Neutrophil (primary cell): ENCODE results near the gene AGGF1.

Experiments used
- H3K27ac ChIP-seq: fragments of 200-600 bp; sonication (generic); 2 replicates; pipeline ENCODE4 v1.5.1; 2016; ENCODE audit warnings: mild to moderate bottlenecking, moderate library complexity
- H3K27me3 ChIP-seq: fragments of 200-600 bp; sonication (generic); 2 replicates; pipeline ENCODE4 v1.6.0; 2016; ENCODE audit warnings: mild to moderate bottlenecking
- H3K36me3 ChIP-seq: fragments of 200-600 bp; sonication (generic); 2 replicates; pipeline ENCODE4 v1.5.1; 2017
- H3K4me1 ChIP-seq, 2 experiments: fragments of 200-600 bp in 1 of 2; sonication (generic) in 1 of 2; 1 replicate in 1 of 2; 2 replicates in 1 of 2; pipeline versions ENCODE4 v1.5.1 to v1.6.1; 2013 to 2016; ENCODE audit warnings: low read depth in 1 of 2, low read length in 1 of 2, mild to moderate bottlenecking in 1 of 2, moderate library complexity in 1 of 2; ENCODE audit not compliant: control insufficient read depth in 1 of 2, insufficient read depth in 1 of 2
- H3K4me3 ChIP-seq, 2 experiments: fragments of 200-600 bp in 1 of 2; sonication (generic) in 1 of 2; 1 replicate in 1 of 2; 2 replicates in 1 of 2; pipeline ENCODE4 v1.5.1; 2013 to 2016; ENCODE audit warnings: low read depth in 1 of 2, low read length in 1 of 2, mild to moderate bottlenecking in 1 of 2, moderate library complexity in 1 of 2
- H3K9me3 ChIP-seq: fragments of 200-600 bp; sonication (generic); 2 replicates; pipeline ENCODE4 v1.5.1; 2016
- TF ChIP-seq, protein P1 (sequence below): fragments of 200-600 bp; sonication (generic); IDR thresholded peaks from 2 replicates; pipeline ENCODE4 v1.5.1; 2016; ENCODE audit warnings: antibody characterized with exemption

Gene AGGF1

DNA sequence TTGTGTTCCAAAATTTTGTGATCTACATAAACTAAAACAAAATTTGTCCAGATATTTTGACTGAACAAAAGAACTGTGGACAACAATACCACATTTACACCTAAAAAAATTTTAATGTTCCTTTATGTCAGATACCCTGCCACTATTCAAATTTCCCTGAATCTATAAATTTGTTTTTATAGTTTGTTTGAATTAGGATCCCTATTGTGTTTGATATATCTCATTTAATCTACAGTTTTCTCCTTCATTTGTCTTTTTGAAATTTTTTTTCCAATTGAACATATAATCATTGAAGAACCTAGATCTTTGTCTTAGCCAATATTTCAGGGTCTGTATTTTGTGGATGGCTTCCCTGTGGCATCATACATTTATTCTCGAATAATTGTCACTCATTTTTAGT is 5.7 kb downstream of the AGGF1 start:
- Histone ChIP-seq H3K4me3 (no peak overlapping the region), H3K4me1 (peaks cover 8% of the 10 kb centered on the region in 2 experiments), H3K27ac (no peak overlapping the region), H3K36me3 (peaks cover 65% of the 10 kb centered on the region), H3K9me3 (no peaks in the 10 kb centered on the region), H3K27me3 (no peaks in the 10 kb centered on the region)
- TF ChIP-seq, protein P1, sequence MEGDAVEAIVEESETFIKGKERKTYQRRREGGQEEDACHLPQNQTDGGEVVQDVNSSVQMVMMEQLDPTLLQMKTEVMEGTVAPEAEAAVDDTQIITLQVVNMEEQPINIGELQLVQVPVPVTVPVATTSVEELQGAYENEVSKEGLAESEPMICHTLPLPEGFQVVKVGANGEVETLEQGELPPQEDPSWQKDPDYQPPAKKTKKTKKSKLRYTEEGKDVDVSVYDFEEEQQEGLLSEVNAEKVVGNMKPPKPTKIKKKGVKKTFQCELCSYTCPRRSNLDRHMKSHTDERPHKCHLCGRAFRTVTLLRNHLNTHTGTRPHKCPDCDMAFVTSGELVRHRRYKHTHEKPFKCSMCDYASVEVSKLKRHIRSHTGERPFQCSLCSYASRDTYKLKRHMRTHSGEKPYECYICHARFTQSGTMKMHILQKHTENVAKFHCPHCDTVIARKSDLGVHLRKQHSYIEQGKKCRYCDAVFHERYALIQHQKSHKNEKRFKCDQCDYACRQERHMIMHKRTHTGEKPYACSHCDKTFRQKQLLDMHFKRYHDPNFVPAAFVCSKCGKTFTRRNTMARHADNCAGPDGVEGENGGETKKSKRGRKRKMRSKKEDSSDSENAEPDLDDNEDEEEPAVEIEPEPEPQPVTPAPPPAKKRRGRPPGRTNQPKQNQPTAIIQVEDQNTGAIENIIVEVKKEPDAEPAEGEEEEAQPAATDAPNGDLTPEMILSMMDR, result no peak

DNA sequence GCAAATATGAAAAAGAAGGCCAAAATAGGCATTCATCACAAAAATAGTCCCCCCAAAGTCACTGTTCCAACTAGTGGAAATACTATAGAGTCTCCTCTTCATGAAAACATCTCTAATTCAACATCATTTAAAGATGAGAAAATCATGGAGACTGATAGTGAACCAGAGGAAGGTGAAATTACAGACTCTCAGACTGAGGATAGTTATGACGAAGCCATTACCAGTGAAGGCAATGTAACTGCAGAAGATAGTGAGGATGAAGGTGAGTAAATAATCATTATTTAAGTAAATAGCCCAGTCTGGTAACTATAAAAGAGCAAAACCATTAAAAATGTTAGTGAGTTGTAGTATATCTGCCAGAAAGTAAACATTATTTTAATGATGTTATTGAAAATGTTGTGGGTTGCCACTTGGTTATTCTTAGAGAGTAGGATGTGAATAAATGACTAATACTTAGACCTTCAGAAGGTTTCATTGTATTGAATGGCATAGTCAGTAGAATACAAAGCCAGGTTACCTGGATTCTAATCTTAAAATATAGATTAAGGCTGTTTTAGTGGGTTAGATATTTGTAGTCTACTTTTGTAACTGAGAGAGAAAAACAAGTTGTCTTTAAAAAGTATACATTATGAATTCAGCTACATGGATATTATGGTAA is 16.3 kb downstream of the AGGF1 start:
- no peaks in the 10 kb centered on the region for H3K4me1 ChIP-seq
- TF ChIP-seq, protein P1, result no peak
- H3K27ac ChIP-seq, result no peak overlapping the region
- H3K4me3 ChIP-seq, result no peak overlapping the region
- H3K36me3 ChIP-seq, result peaks cover 60% of the 10 kb centered on the region
- no peaks in the 10 kb centered on the region for H3K9me3 ChIP-seq
- H3K27me3 ChIP-seq, result no peaks in the 10 kb centered on the region

DNA sequence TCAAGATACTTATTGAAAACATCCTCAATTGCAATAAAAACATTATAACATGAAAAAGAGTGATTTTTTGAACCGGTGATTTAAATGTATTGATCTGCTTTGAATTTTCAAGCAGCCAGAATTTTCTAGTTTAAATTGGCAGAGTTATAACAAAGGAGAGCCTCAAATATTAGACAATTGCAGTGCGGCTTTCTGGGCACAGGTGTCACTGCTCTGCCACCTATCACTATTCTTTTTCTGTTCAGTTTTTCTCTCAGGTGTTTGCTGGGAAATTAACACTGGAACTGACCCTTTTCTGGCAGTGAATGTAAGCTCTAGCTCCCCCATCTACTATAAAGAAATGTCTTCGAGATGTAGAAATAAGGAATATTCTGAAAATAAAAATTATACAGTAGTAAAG is 33.8 kb downstream of the AGGF1 start:
- peaks cover 38% of the 10 kb centered on the region for H3K36me3 ChIP-seq
- TF ChIP-seq, protein P1, result no peak
- no peak overlapping the region for H3K4me3 ChIP-seq
- H3K27ac ChIP-seq, result peak overlapping the region; percentile 86
- H3K9me3 ChIP-seq, result no peaks in the 10 kb centered on the region
- peaks cover 39 to 45% of the 10 kb centered on the region in 2 experiments for H3K4me1 ChIP-seq
- H3K27me3 ChIP-seq, result no peaks in the 10 kb centered on the region

DNA sequence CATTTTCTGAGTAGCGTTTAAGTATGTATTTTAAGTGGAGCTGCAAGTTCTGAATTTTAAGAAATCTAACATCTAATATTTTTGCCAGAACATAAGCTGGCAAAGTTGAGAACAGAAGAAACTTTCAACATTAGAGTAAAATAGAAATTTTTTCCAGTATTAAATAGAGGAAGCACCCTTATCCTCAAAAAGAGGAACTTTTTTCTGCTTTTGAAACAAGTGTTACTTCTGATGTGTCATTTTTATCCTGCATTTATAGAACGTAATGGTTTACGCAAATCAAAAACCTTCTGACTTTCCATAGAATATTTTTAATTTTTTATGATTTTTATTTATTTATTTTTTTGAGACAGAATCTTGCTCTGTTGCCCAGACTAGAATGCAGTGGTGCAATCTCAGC is 35.1 kb downstream of the AGGF1 start:
- H3K36me3 ChIP-seq, result peaks cover 25% of the 10 kb centered on the region
- peaks cover 39 to 46% of the 10 kb centered on the region in 2 experiments for H3K4me1 ChIP-seq
- H3K27ac ChIP-seq, result peak overlapping the region; percentile 86
- peak overlapping the region in 1 of 2 experiments; percentile 48 for H3K4me3 ChIP-seq
- TF ChIP-seq, protein P1, result no peak
- H3K27me3 ChIP-seq, result no peaks in the 10 kb centered on the region
- H3K9me3 ChIP-seq, result no peaks in the 10 kb centered on the region

DNA sequence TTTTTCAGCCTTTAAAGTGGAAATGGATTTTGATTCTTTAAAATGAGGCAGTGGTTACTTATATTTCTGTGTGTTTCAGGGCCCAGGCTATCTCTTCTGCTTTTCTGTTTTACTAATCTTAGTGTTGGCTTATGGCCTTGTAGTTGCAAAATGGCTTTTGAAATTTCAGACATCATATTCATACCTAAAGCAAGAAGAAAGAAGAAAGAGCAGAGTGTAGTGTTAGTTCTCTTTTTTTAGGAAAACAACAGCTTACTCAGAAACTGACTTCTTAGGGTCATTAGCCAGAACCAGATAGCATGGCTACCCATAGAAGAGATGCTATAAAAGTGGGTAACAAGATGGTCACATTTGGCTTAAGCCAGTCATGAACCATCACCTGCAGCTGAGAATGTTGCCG is 36.0 kb downstream of the AGGF1 start:
- Histone ChIP-seq H3K27me3 (no peaks in the 10 kb centered on the region), H3K4me3 (peak overlapping the region in 1 of 2 experiments; percentile 48), H3K27ac (peak overlapping the region; percentile 86), H3K9me3 (no peaks in the 10 kb centered on the region), H3K4me1 (peaks cover 39 to 46% of the 10 kb centered on the region in 2 experiments), H3K36me3 (peaks cover 16% of the 10 kb centered on the region)
- TF ChIP-seq, protein P1, result no peak
